22Rv1 (cell line): ENCODE data around the gene PDZRN3.

Source experiments
- H3K27ac ChIP-seq: fragments of 450-650 bp; 2 replicates; pipeline ENCODE4 v1.5.1; 2017
- CTCF ChIP-seq: fragments of 450-650 bp; IDR thresholded peaks from 2 replicates; pipeline ENCODE4 v1.5.1; 2017; ENCODE audit warnings: mild to moderate bottlenecking
- ZFX ChIP-seq: fragments of 450-650 bp; IDR thresholded peaks from 2 replicates; pipeline ENCODE4 v1.6.1; 2017; ENCODE audit warnings: antibody characterized with exemption, borderline replicate concordance

PDZRN3 gene

DNA sequence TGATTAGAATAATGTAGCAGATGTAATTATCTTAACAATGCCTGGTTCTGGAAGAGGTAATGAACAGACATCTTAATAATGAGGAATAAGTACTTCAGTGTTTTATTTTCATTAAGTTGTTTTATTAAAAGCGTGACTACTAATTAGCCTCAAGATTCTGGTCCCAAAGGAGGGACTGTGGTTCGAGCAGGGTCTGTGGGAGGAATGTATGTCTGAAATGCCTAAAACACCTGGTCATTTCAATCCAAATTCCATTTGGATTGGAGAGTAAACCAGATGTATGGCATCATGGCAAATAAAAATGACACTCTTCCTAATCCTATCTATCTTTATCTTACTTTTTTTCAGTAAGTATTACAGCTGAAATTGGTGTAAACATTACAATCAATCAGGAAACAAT, 243.2 kb downstream of the PDZRN3 start:
- no peak overlapping the region for H3K27ac ChIP-seq
- TF ChIP-seq ZFX (no peak), CTCF (no peak)

GRCh38 chr3:73380735-73381532, 243.8 kb downstream of the PDZRN3 start:
- no peak overlapping the region for H3K27ac ChIP-seq
- TF ChIP-seq ZFX (no peak), CTCF (no peak)

- TF ChIP-seq ZFX (no peak), CTCF (no peak)
These were observed 245.3 kb downstream of the PDZRN3 start for GRCh38 chr3:73379465-73379864.

DNA sequence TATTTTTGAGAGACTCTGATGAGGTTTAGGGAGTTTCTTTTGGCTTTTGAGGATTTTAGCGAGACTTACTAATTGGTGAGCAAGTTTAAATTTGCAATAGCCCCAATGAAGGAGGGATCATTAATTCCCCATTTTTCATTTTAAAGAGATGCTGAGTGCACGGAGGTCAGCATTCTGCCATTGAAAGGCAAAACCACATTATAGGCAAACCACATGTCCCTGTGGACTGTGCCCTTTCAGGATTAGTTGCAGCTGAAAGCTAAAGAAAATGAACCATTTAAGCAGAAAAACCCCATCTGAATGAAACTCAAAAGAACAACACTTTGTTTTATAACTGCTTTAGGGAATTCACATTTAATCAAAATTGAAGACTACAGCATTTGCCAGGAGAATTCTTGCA, 246.5 kb downstream of the PDZRN3 start:
- no peak for TF ChIP-seq CTCF
- no peak for TF ChIP-seq ZFX
- H3K27ac ChIP-seq: no peak overlapping the region

More at GRCh38 chr3:73379465-73379864, 245.3 kb downstream of the PDZRN3 start:
- H3K27ac ChIP-seq: no peak overlapping the region

DNA sequence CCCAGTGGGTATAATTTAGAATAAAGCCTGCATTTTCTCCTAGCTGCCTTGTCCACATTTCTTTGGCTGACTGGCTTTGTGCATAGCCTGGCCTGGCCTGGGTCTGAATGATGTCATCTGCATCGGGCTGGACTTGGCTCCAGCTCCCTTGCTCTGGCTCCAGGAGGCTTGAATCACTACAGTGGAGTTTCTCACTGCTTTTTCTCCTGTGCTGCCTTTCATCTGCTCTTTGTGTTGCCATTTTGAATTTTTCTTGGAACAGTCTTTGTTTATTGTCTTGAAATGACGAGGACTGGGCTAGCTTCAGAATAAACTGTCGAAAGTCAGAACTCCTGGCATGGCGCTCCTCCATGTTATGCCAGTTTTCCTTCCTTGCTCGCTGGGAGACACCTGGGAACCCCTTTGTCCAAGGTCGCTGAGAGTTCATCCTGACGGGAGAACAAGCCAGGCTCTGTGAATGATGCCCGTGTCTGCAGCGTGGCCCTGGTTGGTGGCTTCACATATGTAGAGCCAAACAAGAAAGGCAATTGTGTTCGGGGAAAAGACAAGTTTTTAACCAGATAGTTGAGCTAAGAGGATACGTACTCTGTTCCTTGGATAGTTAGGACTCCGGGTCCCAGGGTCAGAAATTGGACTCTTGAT, 258.9 kb downstream of the PDZRN3 start:
- H3K27ac ChIP-seq: no peak overlapping the region
- TF ChIP-seq ZFX: no peak
- TF ChIP-seq CTCF: no peak

DNA sequence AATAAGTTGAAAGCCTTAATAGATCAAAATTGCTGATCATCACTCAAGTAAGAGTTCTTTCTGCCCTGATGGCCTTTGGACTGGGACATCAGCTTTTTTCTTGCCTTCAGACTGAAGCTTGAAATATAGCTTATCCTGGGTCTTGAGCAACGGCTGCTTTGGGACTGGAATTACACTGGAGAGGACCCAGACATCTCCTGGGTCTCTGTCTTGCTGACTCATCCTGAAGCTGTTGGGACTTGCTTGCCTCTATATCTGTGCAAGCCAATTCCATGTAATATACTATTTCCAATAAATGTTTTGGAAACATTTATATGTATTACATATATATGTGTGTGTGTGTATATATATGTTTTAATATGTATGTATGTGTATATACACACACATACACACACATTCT, 260.2 kb downstream of the PDZRN3 start:
- H3K27ac ChIP-seq: no peak overlapping the region
- TF ChIP-seq CTCF (no peak), ZFX (no peak)

DNA sequence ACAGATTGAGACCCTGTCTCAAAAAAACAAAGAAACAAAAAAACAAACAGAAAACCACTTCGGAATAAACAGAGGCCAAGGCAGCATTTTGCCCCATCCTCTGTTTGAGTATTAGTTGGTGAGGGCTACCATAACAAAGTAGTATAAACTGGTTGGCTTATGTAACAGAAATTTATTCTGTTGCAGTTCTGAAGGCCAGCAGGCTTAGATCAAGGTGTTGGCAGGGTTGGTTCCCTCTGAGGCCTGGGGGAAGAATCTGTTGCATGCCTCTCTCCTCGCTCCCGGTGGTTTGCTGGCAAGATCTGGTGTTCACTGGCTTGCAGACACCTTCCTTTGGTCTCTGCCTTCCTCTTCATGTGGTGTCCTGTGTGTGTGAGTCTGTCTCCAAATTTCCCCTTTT, 261.6 kb downstream of the PDZRN3 start:
- TF ChIP-seq CTCF: no peak
- no peak for TF ChIP-seq ZFX
- no peak overlapping the region for H3K27ac ChIP-seq
